NCI-H460 (cell line): ENCODE results near the gene SPDL1. TPM values are rescaled to one million over a fixed set of nuclear protein-coding genes. Genes with fewer than 3 reads are reported as not detected.
"Not testable (repeated sequence)": the region's sequence is repeated elsewhere in the genome, so short reads cannot be mapped to it uniquely, and the experiment has no call there.

Experiments used
- DNase-seq: peaks from one replicate; pipeline ENCODE4 v3.0.0-alpha.2; 2016; ENCODE audit warnings: low read depth; ENCODE audit errors: extremely low read depth
- total RNA-seq: library from RNA; depleted of rRNA; stranded (reverse); fragments of >200 nt; shearing (Covaris generic); gene quantifications from 2 replicates; pipeline ENCODE4 v1.2.3, GENCODE V29; 2014

The SPDL1 gene
- total RNA-seq, 1 experiment from 2014 or later: 40.5 TPM

GRCh38 chr5:169571355-169571754, 12.2 kb upstream of the SPDL1 start:
- DNase-seq: no peak

GRCh38 chr5:169574134-169574646, 9.4 kb upstream of the SPDL1 start:
- no peak for DNase-seq

- no peak for DNase-seq
Measured at GRCh38 chr5:169576181-169576598, 7.4 kb upstream of the SPDL1 start.

GRCh38 chr5:169577951-169578350, 5.6 kb upstream of the SPDL1 start:
- DNase-seq: no peak

GRCh38 chr5:169580964-169581363, 2.6 kb upstream of the SPDL1 start:
- DNase-seq: no peak

GRCh38 chr5:169581580-169582227, 1.9 kb upstream of the SPDL1 start:
- DNase-seq: peak; percentile 64

- no peak for DNase-seq
Measured at GRCh38 chr5:169583101-169583423, 511 bp upstream of the SPDL1 start.

GRCh38 chr5:169584998-169585451, 1.5 kb downstream of the SPDL1 start:
- DNase-seq: no peak

- no peak for DNase-seq
Measured at GRCh38 chr5:169590602-169591001, 7.0 kb downstream of the SPDL1 start.

- no peak for DNase-seq
Measured at GRCh38 chr5:169591636-169592035, 8.1 kb downstream of the SPDL1 start.

- DNase-seq: no peak
Measured at GRCh38 chr5:169592937-169593650, 9.5 kb downstream of the SPDL1 start.

GRCh38 chr5:169595172-169595820, 11.7 kb downstream of the SPDL1 start:
- no peak for DNase-seq

- DNase-seq: no peak
Measured at GRCh38 chr5:169599451-169599850, 15.9 kb downstream of the SPDL1 start.

- DNase-seq: no peak
Measured at GRCh38 chr5:169602535-169602934, 19.0 kb downstream of the SPDL1 start.

- DNase-seq: no peak
Measured at GRCh38 chr5:169606279-169606678, 22.7 kb downstream of the SPDL1 start.

GRCh38 chr5:169607882-169608281, 24.3 kb downstream of the SPDL1 start:
- DNase-seq: no peak

GRCh38 chr5:169609716-169610115, 26.1 kb downstream of the SPDL1 start:
- no peak for DNase-seq

GRCh38 chr5:169610606-169611005, 27.0 kb downstream of the SPDL1 start:
- DNase-seq: no peak

GRCh38 chr5:169615561-169615960, 32.0 kb downstream of the SPDL1 start:
- no peak for DNase-seq

- DNase-seq: not testable (repeated sequence)
Measured at GRCh38 chr5:169624307-169624706, 40.7 kb downstream of the SPDL1 start.

- no peak for DNase-seq
Measured at GRCh38 chr5:169626779-169627178, 43.2 kb downstream of the SPDL1 start.

GRCh38 chr5:169627551-169627950, 44.0 kb downstream of the SPDL1 start:
- no peak for DNase-seq
